Gastrocnemius medialis (tissue), 4 donors: Measurements from ENCODE around the gene ATP7B. TPM values are rescaled to one million over a fixed set of nuclear protein-coding genes. Genes with fewer than 3 reads are reported as not detected.

Experiments used
- ATAC-seq, 2 donors: fragments of 150-250 bp; one replicate each; pipeline ENCODE4 v1.9.1; 2016
- DNase-seq, 2 donors: peaks; one replicate each; pipeline ENCODE4 v3.0.0-alpha.2; 2019
- H3K27ac ChIP-seq, 4 donors: fragments of 200-600 bp; sonication (generic); 1 replicate in 1 of 4; 2 replicates in 3 of 4; pipeline ENCODE4 v1.5.1; 2016 to 2018; ENCODE audit warnings: mild to moderate bottlenecking in 2 of 4, moderate library complexity in 1 of 4
- H3K27me3 ChIP-seq, 3 donors: fragments of 200-600 bp; sonication (generic) in 2 of 3; 1 replicate in 1 of 3; 2 replicates in 2 of 3; pipeline versions ENCODE4 v1.5.1 to v1.6.0; 2016 to 2019; ENCODE audit warnings: mild to moderate bottlenecking in 1 of 3, moderate library complexity in 1 of 3
- H3K36me3 ChIP-seq, 2 donors: fragments of 200-600 bp; sonication (generic) in 1 of 2; one replicate each; pipeline ENCODE4 v1.5.1; 2017 to 2018
- H3K4me1 ChIP-seq, 2 donors: fragments of 200-600 bp; sonication (generic) in 1 of 2; one replicate each; pipeline ENCODE4 v1.5.1; 2016 to 2017; ENCODE audit warnings: mild to moderate bottlenecking in 2 of 2
- H3K4me3 ChIP-seq, 4 donors: fragments of 200-600 bp; sonication (generic) in 3 of 4; 1 replicate in 1 of 4; 2 replicates in 3 of 4; pipeline ENCODE4 v1.5.1; 2016 to 2019; ENCODE audit warnings: mild to moderate bottlenecking in 2 of 4
- H3K9me3 ChIP-seq, 3 donors: fragments of 200-600 bp; sonication (generic) in 2 of 3; 1 replicate in 1 of 3; 2 replicates in 2 of 3; pipeline ENCODE4 v1.5.1; 2016 to 2019
- POLR2A ChIP-seq, 2 donors: fragments of 450-650 bp; IDR thresholded peaks; one replicate each; pipeline ENCODE4 v1.6.1; 2017; ENCODE audit warnings: antibody characterized with exemption in 2 of 2, mild to moderate bottlenecking in 2 of 2, moderate library complexity in 2 of 2
- in situ Hi-C, 4 donors: fragments of 200-750 bp; cut with MboI; loops; one replicate each; pipeline versions ENCODE4 v1.15.0 to v1.8.0; 2017; ENCODE audit warnings: low sequenced_read_pairs in 4 of 4
- intact Hi-C: fragments of 100-400 bp; cut with DNase I; formaldehyde crosslinking; loops from one replicate; pipeline ENCODE4 v1.15.1; 2023; ENCODE audit warnings: low total_unique reads
- total RNA-seq, 4 donors: library from RNA; depleted of rRNA; stranded (reverse); fragments of >200 nt; gene quantifications; one replicate each; pipeline versions ENCODE4 v1.1.0 to v1.2.3, GENCODE V29; 2016
- TF ChIP-seq, protein P1 (sequence below), 5 experiments: fragments of 450-650 bp in 3 of 5; fragments of 200-600 bp in 2 of 5; sonication (generic) in 2 of 5; IDR thresholded peaks in 4 of 5; conservative IDR thresholded peaks in 1 of 5; 1 replicate in 4 of 5; 2 replicates in 1 of 5; pipeline ENCODE4 v1.5.1; 2016 to 2019; ENCODE audit warnings: antibody characterized with exemption in 5 of 5, mild to moderate bottlenecking in 3 of 5, moderate library complexity in 3 of 5

ATP7B gene
- total RNA-seq, 4 donors from 2014 or later: 1.6 to 3.3 (median 2.6) TPM

DNA sequence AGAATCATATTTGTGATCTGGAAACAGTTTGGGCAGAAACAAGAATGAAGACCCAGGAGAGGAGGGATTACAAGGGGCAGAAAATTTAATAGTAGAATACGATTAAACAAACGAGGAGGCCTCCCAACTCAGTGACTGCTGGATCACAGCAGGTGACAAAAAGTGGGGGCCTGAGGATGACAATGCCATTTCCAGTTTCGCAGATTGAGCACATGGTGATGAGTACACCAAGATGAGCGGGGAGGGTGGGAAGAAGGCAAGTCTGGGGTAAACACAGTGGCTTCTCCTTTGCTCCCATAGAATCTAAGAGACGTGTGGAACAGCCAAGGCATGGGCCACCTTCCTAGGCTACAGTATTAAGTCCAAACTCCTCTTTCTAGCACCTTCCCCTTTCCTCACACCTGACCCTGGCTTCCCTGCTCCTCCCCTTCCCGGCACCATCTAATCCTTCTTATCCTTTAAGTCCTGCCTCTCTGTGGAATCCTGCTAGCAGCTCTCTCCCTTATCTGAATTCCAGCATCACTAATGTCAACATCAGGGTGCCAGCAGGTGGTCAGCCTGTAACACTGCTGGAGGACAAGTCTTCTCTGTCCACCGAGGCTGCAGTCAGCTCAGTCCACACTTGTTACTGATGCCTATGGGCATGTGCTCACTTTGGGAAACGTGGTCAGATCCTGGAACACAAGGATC is 13.5 kb downstream of the ATP7B start:
- ATAC-seq: no peak
- Histone ChIP-seq H3K4me1 (peaks cover 30 to 40% of the 10 kb centered on the region in 2 donors), H3K27ac (no peak overlapping the region), H3K36me3 (no peaks in the 10 kb centered on the region), H3K4me3 (no peak overlapping the region), H3K9me3 (no peaks in the 10 kb centered on the region), H3K27me3 (no peaks in the 10 kb centered on the region)
- TF ChIP-seq POLR2A (IDR thresholded peaks at IDR 0.05): no peak
- in situ Hi-C loops (no loop called here), intact Hi-C loops (no loop called here)
- DNase-seq: no peak

DNA sequence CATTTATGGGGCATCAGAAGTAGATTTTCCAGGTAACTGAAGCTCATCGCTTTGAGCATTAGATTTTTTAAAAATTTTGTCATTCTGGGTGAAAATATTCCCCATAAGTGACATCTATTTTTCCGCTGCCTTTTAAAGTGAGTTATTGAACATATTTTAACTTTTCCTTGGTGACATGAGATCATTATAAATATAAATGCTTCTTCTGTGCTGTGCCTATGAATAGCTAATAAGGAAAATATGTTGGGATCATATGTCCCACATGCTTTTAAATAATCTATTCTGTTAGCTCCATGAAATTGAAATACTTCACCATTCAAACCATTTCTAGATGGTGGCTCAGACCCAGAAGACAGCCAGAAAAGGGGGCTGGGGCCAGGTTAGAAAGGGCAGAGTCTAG is 14.1 kb downstream of the ATP7B start:
- intact Hi-C loops: no loop called here
- no peak for TF ChIP-seq POLR2A (IDR thresholded peaks at IDR 0.05)
- TF ChIP-seq, protein P1, sequence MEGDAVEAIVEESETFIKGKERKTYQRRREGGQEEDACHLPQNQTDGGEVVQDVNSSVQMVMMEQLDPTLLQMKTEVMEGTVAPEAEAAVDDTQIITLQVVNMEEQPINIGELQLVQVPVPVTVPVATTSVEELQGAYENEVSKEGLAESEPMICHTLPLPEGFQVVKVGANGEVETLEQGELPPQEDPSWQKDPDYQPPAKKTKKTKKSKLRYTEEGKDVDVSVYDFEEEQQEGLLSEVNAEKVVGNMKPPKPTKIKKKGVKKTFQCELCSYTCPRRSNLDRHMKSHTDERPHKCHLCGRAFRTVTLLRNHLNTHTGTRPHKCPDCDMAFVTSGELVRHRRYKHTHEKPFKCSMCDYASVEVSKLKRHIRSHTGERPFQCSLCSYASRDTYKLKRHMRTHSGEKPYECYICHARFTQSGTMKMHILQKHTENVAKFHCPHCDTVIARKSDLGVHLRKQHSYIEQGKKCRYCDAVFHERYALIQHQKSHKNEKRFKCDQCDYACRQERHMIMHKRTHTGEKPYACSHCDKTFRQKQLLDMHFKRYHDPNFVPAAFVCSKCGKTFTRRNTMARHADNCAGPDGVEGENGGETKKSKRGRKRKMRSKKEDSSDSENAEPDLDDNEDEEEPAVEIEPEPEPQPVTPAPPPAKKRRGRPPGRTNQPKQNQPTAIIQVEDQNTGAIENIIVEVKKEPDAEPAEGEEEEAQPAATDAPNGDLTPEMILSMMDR (IDR thresholded peaks at IDR 0.05 in 4 of 5, conservative IDR thresholded peaks at IDR 0.05 in 1 of 5): no peak
- H3K9me3 ChIP-seq: no peaks in the 10 kb centered on the region
- no peaks in the 10 kb centered on the region for H3K27me3 ChIP-seq
- H3K4me1 ChIP-seq: peaks cover 30 to 40% of the 10 kb centered on the region in 2 donors
- no peak overlapping the region for H3K4me3 ChIP-seq
- H3K27ac ChIP-seq: no peak overlapping the region
- in situ Hi-C loops: no loop called here
- H3K36me3 ChIP-seq: no peaks in the 10 kb centered on the region
- ATAC-seq (no peak), DNase-seq (no peak)

DNA sequence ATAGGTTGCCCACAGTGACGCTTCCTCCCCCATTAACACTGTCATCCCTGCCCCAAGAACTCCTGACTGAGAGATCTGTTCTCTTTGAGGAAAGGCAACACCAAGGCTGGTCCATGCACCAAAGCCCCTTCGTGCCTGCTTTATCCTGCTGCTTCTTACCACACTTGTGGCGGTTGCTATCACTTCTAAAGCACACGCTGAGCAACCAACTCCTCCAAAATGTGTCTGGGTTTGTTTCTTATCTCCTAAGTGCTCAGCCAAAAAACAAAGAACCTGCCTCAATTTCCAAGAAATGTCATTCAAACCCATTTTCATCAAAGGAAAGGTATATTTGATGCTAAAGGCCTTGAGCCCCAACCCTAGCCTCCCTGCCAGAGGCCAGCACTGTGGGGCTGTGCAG is 14.6 kb downstream of the ATP7B start:
- Histone ChIP-seq H3K4me3 (no peak overlapping the region), H3K27ac (no peak overlapping the region), H3K9me3 (no peaks in the 10 kb centered on the region), H3K36me3 (no peaks in the 10 kb centered on the region), H3K27me3 (no peaks in the 10 kb centered on the region), H3K4me1 (peaks cover 30 to 40% of the 10 kb centered on the region in 2 donors)
- no peak for TF ChIP-seq POLR2A (IDR thresholded peaks at IDR 0.05)
- TF ChIP-seq, protein P1 (IDR thresholded peaks at IDR 0.05 in 4 of 5, conservative IDR thresholded peaks at IDR 0.05 in 1 of 5): no peak
- intact Hi-C loops: no loop called here
- DNase-seq: no peak
- in situ Hi-C loops: no loop called here
- ATAC-seq: no peak

DNA sequence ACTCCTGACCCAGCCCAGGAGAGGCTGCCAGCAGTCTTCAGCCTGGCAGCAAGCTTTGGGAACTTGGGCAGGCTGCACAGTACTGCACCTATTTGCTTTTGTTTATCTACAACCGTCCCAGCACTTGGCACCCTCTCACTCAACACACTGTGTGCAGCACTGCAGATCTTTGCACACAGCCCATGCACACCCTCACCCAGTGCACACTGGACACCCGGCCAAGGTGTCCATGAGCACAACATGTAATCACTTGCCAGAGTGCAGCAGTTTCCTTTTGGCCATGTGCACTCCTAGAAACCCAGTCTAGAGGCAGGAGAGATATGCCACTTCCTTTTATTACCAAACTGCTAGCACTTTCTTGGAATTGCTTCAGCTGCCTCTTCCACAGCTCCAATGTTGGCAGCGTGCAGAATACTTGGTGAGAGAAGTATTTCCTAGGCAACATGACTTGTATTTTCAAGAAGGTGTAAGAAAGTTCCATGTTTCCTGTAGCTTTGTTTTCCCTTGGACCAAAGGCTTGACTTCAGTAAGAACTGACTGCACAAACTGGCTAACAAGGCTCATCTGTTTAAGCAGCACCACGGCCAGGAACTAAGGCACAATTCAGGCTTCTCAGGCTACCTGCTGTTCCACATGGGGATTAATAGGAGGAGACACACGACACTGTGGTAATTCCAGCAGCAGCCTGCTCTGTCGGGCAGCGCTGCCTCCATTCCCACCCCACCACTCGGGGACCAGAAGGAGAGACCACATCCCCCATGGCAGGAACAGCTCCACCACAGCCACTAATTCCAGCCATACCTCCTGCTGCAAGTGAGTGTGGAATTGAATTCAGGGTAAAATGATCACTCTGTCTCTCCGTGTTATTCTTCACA is 15.3 kb downstream of the ATP7B start:
- Histone ChIP-seq H3K27me3 (no peaks in the 10 kb centered on the region), H3K9me3 (no peaks in the 10 kb centered on the region), H3K4me3 (no peak overlapping the region), H3K36me3 (no peaks in the 10 kb centered on the region), H3K4me1 (peaks cover 30 to 40% of the 10 kb centered on the region in 2 donors), H3K27ac (peak overlapping the region in 2 of 4 donors; percentile 8 to 30)
- peak; percentile 32 to 49 for ATAC-seq
- no peak for DNase-seq
- TF ChIP-seq, protein P1 (IDR thresholded peaks at IDR 0.05 in 4 of 5, conservative IDR thresholded peaks at IDR 0.05 in 1 of 5): peak in 1 of 5 experiments; percentile 20
- TF ChIP-seq POLR2A (IDR thresholded peaks at IDR 0.05): no peak
- in situ Hi-C loops (no loop called here), intact Hi-C loops (no loop called here)

DNA sequence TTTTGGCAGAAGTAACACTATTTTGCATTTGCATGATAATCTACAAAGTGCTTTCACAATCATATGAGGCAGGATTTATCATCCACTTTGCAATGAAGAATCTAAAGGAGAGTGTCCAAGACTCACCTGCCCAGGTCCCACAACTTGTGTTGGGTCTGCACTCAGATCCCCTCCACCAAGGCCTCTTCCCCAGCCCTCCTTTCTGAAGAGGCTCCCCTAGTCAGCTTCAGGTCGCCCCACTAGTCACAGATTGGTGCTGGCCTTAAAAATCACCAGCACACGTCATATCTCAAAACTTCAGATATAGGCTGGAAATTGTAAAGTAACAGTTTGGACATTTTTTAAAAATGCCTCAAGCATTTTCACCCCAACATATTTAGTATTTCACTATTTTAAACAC is 17.5 kb downstream of the ATP7B start:
- no peaks in the 10 kb centered on the region for H3K27me3 ChIP-seq
- in situ Hi-C loops: no loop called here
- DNase-seq (no peak), ATAC-seq (no peak)
- no peak for TF ChIP-seq POLR2A (IDR thresholded peaks at IDR 0.05)
- peaks cover 21 to 22% of the 10 kb centered on the region in 2 donors for H3K4me1 ChIP-seq
- H3K4me3 ChIP-seq: no peak overlapping the region
- H3K36me3 ChIP-seq: no peaks in the 10 kb centered on the region
- no peaks in the 10 kb centered on the region for H3K9me3 ChIP-seq
- H3K27ac ChIP-seq: no peak overlapping the region
- intact Hi-C loops: no loop called here
